Panc1 (cell line): ENCODE measurements around the gene INHBB. TPM values are rescaled to one million over a fixed set of nuclear protein-coding genes. Genes with fewer than 3 reads are reported as not detected.

Experiments used
- ATAC-seq: fragments of 200-7000 bp; cut with Tn5 transposase; 2 replicates; pipeline ENCODE4 v1.9.1; 2020; ENCODE audit warnings: mild to moderate bottlenecking, moderate library complexity
- BruUV-seq: library from RNA; stranded (reverse); fragments of 400-500 nt; replicated peaks from 2 replicates; lab custom pipeline; 2021; lab: Mats Ljungman, UMichigan
- CTCF ChIA-PET: fragments of 300-600 bp; sonication (Branson Sonifier 250); formaldehyde crosslinking; loops from one replicate; lab custom pipeline; 2022; ENCODE audit warnings: antibody characterized with exemption; lab: Charles Lee
- POLR2A ChIA-PET: fragments of 300-600 bp; sonication (Branson Sonifier 250); formaldehyde crosslinking; loops from one replicate; lab custom pipeline; 2022; ENCODE audit warnings: antibody characterized with exemption; lab: Charles Lee
- DNase-seq: peaks from one replicate; pipeline ENCODE4 v3.0.0-alpha.2; 2010; ENCODE audit warnings: low read depth, low spot score
- H3K27ac ChIP-seq: 2 replicates; pipeline ENCODE4 v1.5.1; 2011; ENCODE audit warnings: mild to moderate bottlenecking, low read length, inconsistent platforms
- H3K27me3 ChIP-seq: fragments of 200-500 bp; sonication (Bioruptor generic); 2 replicates; pipeline ENCODE4 v1.6.0; 2014; ENCODE audit warnings: low read length, inconsistent platforms; ENCODE audit not compliant: control insufficient read depth, insufficient read depth
- H3K36me3 ChIP-seq: fragments of 200-500 bp; sonication (Bioruptor generic); 2 replicates; pipeline ENCODE4 v1.5.1; 2014; ENCODE audit warnings: inconsistent platforms, mild to moderate bottlenecking, low read length, moderate library complexity; ENCODE audit not compliant: control insufficient read depth, insufficient read depth
- H3K4me1 ChIP-seq: 2 replicates; pipeline ENCODE4 v1.5.1; 2011; ENCODE audit warnings: inconsistent platforms, mild to moderate bottlenecking, low read length, moderate library complexity; ENCODE audit not compliant: control insufficient read depth, insufficient read depth
- H3K4me3 ChIP-seq, 2 experiments: 2 replicates each; pipeline ENCODE4 v1.5.1; 2011 to 2012; ENCODE audit warnings: low read depth in 2 of 2, low read length in 2 of 2, mild to moderate bottlenecking in 2 of 2, inconsistent platforms in 1 of 2, moderate library complexity in 1 of 2
- H3K9me3 ChIP-seq: fragments of 200-500 bp; sonication (Bioruptor generic); 2 replicates; pipeline ENCODE4 v1.5.1; 2014; ENCODE audit warnings: low read depth, mild to moderate bottlenecking, inconsistent platforms, low read length, moderate library complexity; ENCODE audit not compliant: control insufficient read depth, insufficient read depth
- POLR2AphosphoS5 ChIP-seq: IDR thresholded peaks from 2 replicates; pipeline ENCODE4 v1.6.1; 2012; ENCODE audit warnings: mild to moderate bottlenecking, low read depth, low read length, moderate library complexity
- SIN3A ChIP-seq: IDR thresholded peaks from 2 replicates; pipeline ENCODE4 v1.6.1; 2012; ENCODE audit warnings: low read depth, mild to moderate bottlenecking, low read length, moderate library complexity, borderline replicate concordance; ENCODE audit not compliant: insufficient read depth
- TCF7L2 ChIP-seq: IDR thresholded peaks from 2 replicates; pipeline ENCODE4 v1.6.1; 2011; ENCODE audit warnings: mild to moderate bottlenecking, low read depth, low read length, inconsistent platforms
- in situ Hi-C: cut with HindIII; loops from 2 replicates; pipeline ENCODE4 v1.10.0; 2016; ENCODE audit warnings: low sequenced_read_pairs, low pct_unique_long_range_greater_than_20kb
- intact Hi-C: fragments of 100-400 bp; cut with micrococcal nuclease; formaldehyde crosslinking; loops from one replicate; pipeline ENCODE4 v1.10.0; 2022; ENCODE audit not compliant: unreplicated experiment
- total RNA-seq: library from RNA; stranded (reverse); gene quantifications from one replicate; pipeline ENCODE4 v1.2.1, GENCODE V29; 2021; ENCODE audit not compliant: unreplicated experiment
- TF ChIP-seq, protein P1 (sequence below): fragments of 450-650 bp; IDR thresholded peaks from 2 replicates; pipeline ENCODE4 v1.5.1; 2017; ENCODE audit warnings: mild to moderate bottlenecking
- TF ChIP-seq, protein P2 (sequence below), 2 experiments: IDR thresholded peaks; 2 replicates each; pipeline ENCODE4 v1.6.1; 2011 to 2012; ENCODE audit warnings: low read depth in 2 of 2, control low read depth in 1 of 2, low read length in 1 of 2, mild to moderate bottlenecking in 1 of 2, moderate library complexity in 1 of 2; ENCODE audit not compliant: insufficient read depth in 1 of 2

Gene INHBB
- total RNA-seq, 1 experiment from 2014 or later = 38.2 TPM

GRCh38 chr2:120354467-120354866, 8.5 kb downstream of the INHBB start:
- DNase-seq (no peak), ATAC-seq (no peak)
- H3K4me3 ChIP-seq = no peak overlapping the region
- ChIA-PET CTCF (no interaction called here), POLR2A (no interaction called here)
- in situ Hi-C loops = no loop called here
- BruUV-seq = no TSS peak
- H3K36me3 ChIP-seq = no peaks in the 10 kb centered on the region
- TF ChIP-seq TCF7L2 = no peak
- TF ChIP-seq, protein P1, sequence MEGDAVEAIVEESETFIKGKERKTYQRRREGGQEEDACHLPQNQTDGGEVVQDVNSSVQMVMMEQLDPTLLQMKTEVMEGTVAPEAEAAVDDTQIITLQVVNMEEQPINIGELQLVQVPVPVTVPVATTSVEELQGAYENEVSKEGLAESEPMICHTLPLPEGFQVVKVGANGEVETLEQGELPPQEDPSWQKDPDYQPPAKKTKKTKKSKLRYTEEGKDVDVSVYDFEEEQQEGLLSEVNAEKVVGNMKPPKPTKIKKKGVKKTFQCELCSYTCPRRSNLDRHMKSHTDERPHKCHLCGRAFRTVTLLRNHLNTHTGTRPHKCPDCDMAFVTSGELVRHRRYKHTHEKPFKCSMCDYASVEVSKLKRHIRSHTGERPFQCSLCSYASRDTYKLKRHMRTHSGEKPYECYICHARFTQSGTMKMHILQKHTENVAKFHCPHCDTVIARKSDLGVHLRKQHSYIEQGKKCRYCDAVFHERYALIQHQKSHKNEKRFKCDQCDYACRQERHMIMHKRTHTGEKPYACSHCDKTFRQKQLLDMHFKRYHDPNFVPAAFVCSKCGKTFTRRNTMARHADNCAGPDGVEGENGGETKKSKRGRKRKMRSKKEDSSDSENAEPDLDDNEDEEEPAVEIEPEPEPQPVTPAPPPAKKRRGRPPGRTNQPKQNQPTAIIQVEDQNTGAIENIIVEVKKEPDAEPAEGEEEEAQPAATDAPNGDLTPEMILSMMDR = no peak
- no peak for TF ChIP-seq POLR2AphosphoS5
- TF ChIP-seq, protein P2, sequence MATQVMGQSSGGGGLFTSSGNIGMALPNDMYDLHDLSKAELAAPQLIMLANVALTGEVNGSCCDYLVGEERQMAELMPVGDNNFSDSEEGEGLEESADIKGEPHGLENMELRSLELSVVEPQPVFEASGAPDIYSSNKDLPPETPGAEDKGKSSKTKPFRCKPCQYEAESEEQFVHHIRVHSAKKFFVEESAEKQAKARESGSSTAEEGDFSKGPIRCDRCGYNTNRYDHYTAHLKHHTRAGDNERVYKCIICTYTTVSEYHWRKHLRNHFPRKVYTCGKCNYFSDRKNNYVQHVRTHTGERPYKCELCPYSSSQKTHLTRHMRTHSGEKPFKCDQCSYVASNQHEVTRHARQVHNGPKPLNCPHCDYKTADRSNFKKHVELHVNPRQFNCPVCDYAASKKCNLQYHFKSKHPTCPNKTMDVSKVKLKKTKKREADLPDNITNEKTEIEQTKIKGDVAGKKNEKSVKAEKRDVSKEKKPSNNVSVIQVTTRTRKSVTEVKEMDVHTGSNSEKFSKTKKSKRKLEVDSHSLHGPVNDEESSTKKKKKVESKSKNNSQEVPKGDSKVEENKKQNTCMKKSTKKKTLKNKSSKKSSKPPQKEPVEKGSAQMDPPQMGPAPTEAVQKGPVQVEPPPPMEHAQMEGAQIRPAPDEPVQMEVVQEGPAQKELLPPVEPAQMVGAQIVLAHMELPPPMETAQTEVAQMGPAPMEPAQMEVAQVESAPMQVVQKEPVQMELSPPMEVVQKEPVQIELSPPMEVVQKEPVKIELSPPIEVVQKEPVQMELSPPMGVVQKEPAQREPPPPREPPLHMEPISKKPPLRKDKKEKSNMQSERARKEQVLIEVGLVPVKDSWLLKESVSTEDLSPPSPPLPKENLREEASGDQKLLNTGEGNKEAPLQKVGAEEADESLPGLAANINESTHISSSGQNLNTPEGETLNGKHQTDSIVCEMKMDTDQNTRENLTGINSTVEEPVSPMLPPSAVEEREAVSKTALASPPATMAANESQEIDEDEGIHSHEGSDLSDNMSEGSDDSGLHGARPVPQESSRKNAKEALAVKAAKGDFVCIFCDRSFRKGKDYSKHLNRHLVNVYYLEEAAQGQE (IDR thresholded peaks at IDR 0.05; ENCODE audit: insufficient read depth in 1 of 2, low read depth in 2 of 2, low read length in 1 of 2) = no peak
- TF ChIP-seq SIN3A = no peak
- intact Hi-C loops = no loop called here
- no peaks in the 10 kb centered on the region for H3K27me3 ChIP-seq
- no peak overlapping the region for H3K27ac ChIP-seq
- H3K4me1 ChIP-seq = peaks cover 6% of the 10 kb centered on the region; the same call in 1 of the 2 replicates
- H3K9me3 ChIP-seq = no peaks in the 10 kb centered on the region

DNA sequence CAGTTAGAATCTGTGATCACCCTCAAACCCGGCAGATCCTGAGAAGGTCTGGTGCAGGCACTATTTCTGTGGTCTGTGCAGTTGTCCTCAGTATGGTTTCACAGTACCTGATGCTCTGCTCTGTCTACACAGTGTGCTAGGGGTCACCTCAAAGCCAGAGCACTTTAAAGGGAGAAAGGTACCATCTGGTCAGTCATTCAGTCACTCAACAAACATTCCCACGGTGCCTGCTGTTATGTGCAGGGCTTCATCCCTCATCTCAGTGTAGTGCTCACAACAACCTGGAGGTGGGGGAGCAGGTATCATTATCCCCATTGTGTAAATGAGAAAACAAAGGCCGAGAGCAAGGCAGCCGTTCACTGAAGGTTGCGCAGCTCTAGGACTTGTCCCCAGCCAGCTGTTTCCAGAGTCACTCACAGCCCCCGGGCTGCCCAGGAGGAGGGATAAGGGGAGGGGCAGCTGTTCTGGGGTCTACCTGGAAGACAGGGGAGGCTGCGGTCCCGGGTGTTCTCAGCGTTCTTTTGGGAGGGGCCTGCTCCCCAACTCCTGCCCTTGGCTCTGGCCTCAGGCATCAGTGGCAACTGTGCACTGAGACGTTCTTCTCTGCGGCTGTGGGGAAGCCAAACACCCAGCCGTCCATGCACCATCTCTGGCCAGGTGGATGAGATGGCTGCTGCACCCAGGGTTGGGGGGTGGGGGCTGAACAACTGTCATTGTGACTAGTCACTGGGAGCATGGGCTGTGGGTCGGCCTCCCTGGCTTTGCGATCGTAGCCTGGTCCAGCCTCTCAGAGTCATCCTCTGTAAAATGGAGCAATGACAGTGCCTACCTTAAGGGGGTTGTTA, 9.2 kb downstream of the INHBB start:
- no peak overlapping the region for H3K27ac ChIP-seq
- in situ Hi-C loops (no loop called here), intact Hi-C loops (no loop called here)
- no TSS peak for BruUV-seq
- H3K36me3 ChIP-seq = no peaks in the 10 kb centered on the region
- TF ChIP-seq, protein P2 (IDR thresholded peaks at IDR 0.05; ENCODE audit: insufficient read depth in 1 of 2, low read depth in 2 of 2, low read length in 1 of 2) = no peak
- TF ChIP-seq SIN3A = no peak
- no peak for TF ChIP-seq POLR2AphosphoS5
- TF ChIP-seq, protein P1 = no peak
- no peak for TF ChIP-seq TCF7L2
- ATAC-seq (no peak), DNase-seq (no peak)
- no peak overlapping the region for H3K4me3 ChIP-seq
- ChIA-PET POLR2A (no interaction called here), CTCF (interaction anchor here (0.6 kb wide), 1 partner anchor 729 kb away, joined by 8 read pairs; no protein-coding TSS in a partner anchor)
- H3K9me3 ChIP-seq = no peaks in the 10 kb centered on the region
- H3K27me3 ChIP-seq = no peaks in the 10 kb centered on the region
- peaks cover 6% of the 10 kb centered on the region; the same call in 1 of the 2 replicates for H3K4me1 ChIP-seq
